ENCODE data around the gene NUCKS1. TPM values are rescaled to one million over a fixed set of nuclear protein-coding genes. Genes with fewer than 3 reads are reported as not detected.

The NUCKS1 gene
- total and polyA plus RNA-seq, 2 of the 13 experiments (the other 11 are each of a cell fraction or from before 2014, with no cell fraction given): 35.5 to 117 TPM

GRCh38 chr1:205791568-205792180 is 41.7 kb upstream of the NUCKS1 start (continued):
- TF ChIP-seq HNF1B (CRISPR knock-in tag; IDR thresholded peaks at IDR 0.05) (no peak), POLR2AphosphoS2 (IDR thresholded peaks at IDR 0.05; ENCODE audit: low read depth, low read length) (no peak), GATAD2A (CRISPR knock-in tag; IDR thresholded peaks at IDR 0.05) (no peak), EZH2 (conservative IDR thresholded peaks at IDR 0.05; ENCODE audit: low read depth, low read length) (no peak), STAG1 (CRISPR knock-in tag; IDR thresholded peaks at IDR 0.05) (peak; percentile 92), FOXJ3 (CRISPR knock-in tag; IDR thresholded peaks at IDR 0.05; ENCODE audit: borderline replicate concordance) (no peak), ZNF773 (CRISPR knock-in tag; IDR thresholded peaks at IDR 0.05; ENCODE audit: borderline replicate concordance) (no peak), CSRNP1 (CRISPR knock-in tag; IDR thresholded peaks at IDR 0.05) (no peak), ZXDC (CRISPR knock-in tag; IDR thresholded peaks at IDR 0.05) (no peak), TBP (CRISPR knock-in tag; IDR thresholded peaks at IDR 0.05) (no peak)

Data from HepG2 (cell line).